ENCODE data around the gene PATL2. TPM values are rescaled to one million over a fixed set of nuclear protein-coding genes. Genes with fewer than 3 reads are reported as not detected.
"Not testable (repeated sequence)": the region's sequence is repeated elsewhere in the genome, so short reads cannot be mapped to it uniquely, and the experiment has no call there.

PATL2 gene
- total RNA-seq, 4 donors from 2014 or later, result 0.22 to 3.8 (median 1.7) TPM

DNA sequence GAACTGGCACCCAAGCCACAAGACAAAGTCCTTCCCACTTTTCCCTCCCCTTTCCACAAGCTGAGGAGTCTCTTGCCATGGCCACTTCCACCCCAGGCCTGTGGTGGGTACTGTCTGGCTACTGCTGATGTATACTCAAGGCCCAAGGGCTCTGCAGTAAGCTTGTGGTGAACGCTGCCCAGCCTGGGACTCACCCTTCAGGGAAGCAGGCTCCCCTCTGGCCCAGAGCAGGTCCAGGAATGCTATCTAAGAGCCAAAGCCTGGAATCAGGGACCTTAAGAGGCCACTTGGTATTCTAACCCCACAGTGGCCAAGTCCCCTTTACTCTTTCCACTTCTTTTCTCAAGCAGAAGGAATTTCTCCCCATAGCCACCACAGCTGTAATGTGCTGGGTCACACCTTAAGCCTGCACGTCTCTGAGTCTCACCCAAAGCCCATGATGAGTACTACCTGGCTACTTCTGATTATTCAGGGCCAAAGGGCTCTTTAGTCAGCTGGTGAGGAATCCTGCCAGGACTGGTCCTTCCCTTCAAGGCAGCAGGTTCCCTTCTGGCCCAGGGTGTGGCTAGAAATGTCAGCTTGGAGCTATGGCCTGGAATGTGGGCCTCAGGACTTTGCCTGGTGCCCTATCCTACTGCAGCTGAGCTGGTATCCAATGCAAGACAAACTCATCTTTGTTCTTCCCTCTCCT lies 4.0 kb downstream of the PATL2 start:
- TF ChIP-seq POLR2A (IDR thresholded peaks at IDR 0.05), result no peak
- TF ChIP-seq, protein P1, sequence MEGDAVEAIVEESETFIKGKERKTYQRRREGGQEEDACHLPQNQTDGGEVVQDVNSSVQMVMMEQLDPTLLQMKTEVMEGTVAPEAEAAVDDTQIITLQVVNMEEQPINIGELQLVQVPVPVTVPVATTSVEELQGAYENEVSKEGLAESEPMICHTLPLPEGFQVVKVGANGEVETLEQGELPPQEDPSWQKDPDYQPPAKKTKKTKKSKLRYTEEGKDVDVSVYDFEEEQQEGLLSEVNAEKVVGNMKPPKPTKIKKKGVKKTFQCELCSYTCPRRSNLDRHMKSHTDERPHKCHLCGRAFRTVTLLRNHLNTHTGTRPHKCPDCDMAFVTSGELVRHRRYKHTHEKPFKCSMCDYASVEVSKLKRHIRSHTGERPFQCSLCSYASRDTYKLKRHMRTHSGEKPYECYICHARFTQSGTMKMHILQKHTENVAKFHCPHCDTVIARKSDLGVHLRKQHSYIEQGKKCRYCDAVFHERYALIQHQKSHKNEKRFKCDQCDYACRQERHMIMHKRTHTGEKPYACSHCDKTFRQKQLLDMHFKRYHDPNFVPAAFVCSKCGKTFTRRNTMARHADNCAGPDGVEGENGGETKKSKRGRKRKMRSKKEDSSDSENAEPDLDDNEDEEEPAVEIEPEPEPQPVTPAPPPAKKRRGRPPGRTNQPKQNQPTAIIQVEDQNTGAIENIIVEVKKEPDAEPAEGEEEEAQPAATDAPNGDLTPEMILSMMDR (IDR thresholded peaks at IDR 0.05), result no peak
- Histone ChIP-seq H3K36me3 (no peaks in the 10 kb centered on the region), H3K9me3 (no peaks in the 10 kb centered on the region), H3K4me3 (replicated peaks in 1 of 3) (no peak overlapping the region), H3K4me1 (no peaks in the 10 kb centered on the region), H3K27ac (no peak overlapping the region), H3K27me3 (no peaks in the 10 kb centered on the region)
- intact Hi-C loops (cut with DNase I), result no loop called here
- DNase-seq, result no peak
- WGBS, 2 donors, result 75 to 79% methylated on average over 1 to 2 of the region's 2 CpGs

DNA sequence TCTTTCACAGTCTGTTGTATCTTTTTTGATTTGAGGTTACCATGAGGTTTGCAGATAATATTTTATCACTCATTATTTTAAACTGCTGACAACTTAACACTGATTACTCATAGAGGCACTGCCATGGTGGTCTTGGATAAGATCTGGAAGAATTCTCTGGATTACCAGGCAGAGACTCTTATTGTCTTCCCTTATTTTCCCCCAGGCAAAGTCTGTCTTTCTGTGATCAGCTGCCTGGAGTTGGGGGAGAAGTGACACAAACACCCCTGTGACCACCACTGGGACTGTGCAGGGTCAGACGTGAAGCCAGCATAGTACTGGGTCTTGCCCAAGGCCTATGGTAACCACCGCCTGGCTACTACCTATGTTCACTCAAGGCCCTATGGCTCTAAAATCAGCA lies 4.7 kb downstream of the PATL2 start:
- no peak for TF ChIP-seq POLR2A (IDR thresholded peaks at IDR 0.05)
- TF ChIP-seq, protein P1 (IDR thresholded peaks at IDR 0.05), result no peak
- no peaks in the 10 kb centered on the region for H3K27me3 ChIP-seq
- H3K27ac ChIP-seq, result no peak overlapping the region
- no peaks in the 10 kb centered on the region for H3K4me1 ChIP-seq
- 100% methylated on average over 2 of the region's 2 CpGs; no CpG with 5 or more reads in 1 of the 2 donors for WGBS, 2 donors
- H3K9me3 ChIP-seq, result no peaks in the 10 kb centered on the region
- H3K36me3 ChIP-seq, result no peaks in the 10 kb centered on the region
- H3K4me3 ChIP-seq (replicated peaks in 1 of 3), result no peak overlapping the region
- DNase-seq, result no peak
- intact Hi-C loops (cut with DNase I), result no loop called here

DNA sequence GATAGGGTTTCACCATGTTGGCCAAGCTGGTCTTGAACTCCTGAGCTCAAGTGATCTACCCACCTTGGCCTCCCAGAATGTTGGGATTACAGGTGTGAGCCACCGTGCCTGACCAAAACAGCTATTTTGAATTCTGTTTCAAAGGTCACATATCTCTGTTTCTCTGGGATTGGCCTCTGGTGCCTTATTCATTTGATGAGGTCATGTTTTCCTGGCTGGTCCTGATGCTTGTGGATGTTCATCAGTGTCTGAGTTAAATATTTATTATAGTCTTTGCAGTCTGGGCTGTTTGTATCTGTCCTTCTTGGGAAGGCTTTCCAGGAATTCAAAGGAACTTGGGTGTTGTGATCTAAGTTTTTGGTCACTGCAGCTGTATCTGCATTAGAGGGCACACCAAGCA lies 5.1 kb downstream of the PATL2 start:
- no peaks in the 10 kb centered on the region for H3K27me3 ChIP-seq
- no peaks in the 10 kb centered on the region for H3K9me3 ChIP-seq
- TF ChIP-seq POLR2A (IDR thresholded peaks at IDR 0.05), result no peak
- TF ChIP-seq, protein P1 (IDR thresholded peaks at IDR 0.05), result no peak
- H3K4me1 ChIP-seq, result no peaks in the 10 kb centered on the region
- no peak for DNase-seq
- intact Hi-C loops (cut with DNase I), result no loop called here
- H3K4me3 ChIP-seq (replicated peaks in 1 of 3), result no peak overlapping the region
- WGBS, 2 donors, result 89 to 92% methylated on average over 1 of the region's 1 CpG
- no peaks in the 10 kb centered on the region for H3K36me3 ChIP-seq
- no peak overlapping the region for H3K27ac ChIP-seq

DNA sequence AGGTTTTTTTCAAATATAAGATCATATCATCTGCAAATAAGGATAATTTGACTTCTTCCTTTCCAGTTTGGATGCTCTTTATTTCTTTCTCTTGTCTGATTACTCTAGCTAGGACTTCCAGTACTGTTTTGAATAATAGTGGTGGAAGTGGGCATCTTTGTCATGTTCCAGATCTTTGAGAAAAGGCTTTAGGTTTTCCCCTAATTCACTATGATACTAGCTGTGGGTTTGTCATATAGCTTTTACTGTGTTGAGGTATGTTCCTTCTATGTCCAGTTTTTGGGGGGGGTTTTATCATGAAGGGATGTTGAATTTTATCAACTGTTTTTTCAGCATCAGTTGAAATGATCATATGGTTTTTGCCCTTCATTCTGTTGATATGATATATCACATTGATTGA lies 10.4 kb downstream of the PATL2 start:
- DNase-seq; intact Hi-C loops (cut with DNase I); H3K9me3 ChIP-seq: not testable (repeated sequence)

DNA sequence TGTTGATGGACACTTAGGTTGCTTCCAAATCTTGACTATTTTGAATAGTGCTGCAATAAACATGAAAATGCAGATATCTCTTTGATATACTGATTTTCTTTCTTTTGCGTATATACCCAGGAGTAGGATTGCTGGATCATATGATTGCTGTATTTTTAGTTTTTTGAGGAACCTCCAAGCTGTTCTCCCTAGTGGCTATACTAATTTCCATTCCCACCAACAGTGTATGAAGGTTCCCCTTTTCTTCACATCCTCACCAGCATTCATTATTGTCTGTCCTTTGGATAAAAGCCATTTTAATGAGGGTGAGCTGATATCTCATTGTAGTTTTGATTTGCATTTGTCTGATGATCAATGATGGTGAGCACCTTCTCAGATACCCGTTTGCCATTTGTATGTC lies 12.5 kb downstream of the PATL2 start:
- no peak for DNase-seq
- Histone ChIP-seq H3K27ac (no peak overlapping the region), H3K27me3 (no peaks in the 10 kb centered on the region), H3K9me3 (no peaks in the 10 kb centered on the region), H3K4me1 (no peaks in the 10 kb centered on the region), H3K36me3 (no peaks in the 10 kb centered on the region), H3K4me3 (replicated peaks in 1 of 3) (no peak overlapping the region)
- TF ChIP-seq, protein P1 (IDR thresholded peaks at IDR 0.05), result no peak
- no peak for TF ChIP-seq POLR2A (IDR thresholded peaks at IDR 0.05)
- WGBS, 2 donors, result 81 to 92% methylated on average over 2 of the region's 2 CpGs
- intact Hi-C loops (cut with DNase I), result no loop called here

More for the DNA sequence above, 10.4 kb downstream of the PATL2 start:
- not testable (repeated sequence) for H3K4me3 ChIP-seq (replicated peaks in 1 of 3); H3K4me1 ChIP-seq; H3K27me3 ChIP-seq; H3K27ac ChIP-seq; H3K36me3 ChIP-seq

All from thyroid gland (tissue), 4 donors.